ENCODE results near the gene KIF1B. TPM values are rescaled to one million over a fixed set of nuclear protein-coding genes. Genes with fewer than 3 reads are reported as not detected.

KIF1B gene
- total RNA-seq, 2 experiments from 2014 or later: 6.1 to 6.2 TPM

GRCh38 chr1:10295481-10296085, 85.2 kb downstream of the KIF1B start:
- Mint-ChIP-seq H3K36me3 (ENCODE audit: low read depth) (peaks cover 4% of the 10 kb centered on the region), H3K27me3 (ENCODE audit: low read depth) (no peaks in the 10 kb centered on the region), H3K9me3 (no peaks in the 10 kb centered on the region), H3K4me1 (ENCODE audit: low read depth) (no peaks in the 10 kb centered on the region), H3K27ac (no peak overlapping the region), H3K4me3 (no peak overlapping the region)
- CTCF ChIA-PET: no interaction called here
- intact Hi-C loops (cut with micrococcal nuclease): no loop called here
- no peak for DNase-seq

- H3K36me3 Mint-ChIP-seq (ENCODE audit: low read depth): peaks cover 11% of the 10 kb centered on the region
- no peak for DNase-seq
- intact Hi-C loops (cut with micrococcal nuclease): no loop called here
- no peaks in the 10 kb centered on the region for H3K4me1 Mint-ChIP-seq (ENCODE audit: low read depth)
- no peak overlapping the region for H3K27ac Mint-ChIP-seq
- CTCF ChIA-PET: no interaction called here
- H3K4me3 Mint-ChIP-seq: no peak overlapping the region
- H3K9me3 Mint-ChIP-seq: no peaks in the 10 kb centered on the region
- H3K27me3 Mint-ChIP-seq (ENCODE audit: low read depth): no peaks in the 10 kb centered on the region
These were observed 88.8 kb downstream of the KIF1B start for GRCh38 chr1:10299151-10299550.

GRCh38 chr1:10302416-10302815, 92.0 kb downstream of the KIF1B start:
- H3K4me3 Mint-ChIP-seq: no peak overlapping the region
- H3K9me3 Mint-ChIP-seq: no peaks in the 10 kb centered on the region
- peaks cover 9% of the 10 kb centered on the region for H3K36me3 Mint-ChIP-seq (ENCODE audit: low read depth)
- DNase-seq: no peak
- no peak overlapping the region for H3K27ac Mint-ChIP-seq
- CTCF ChIA-PET: no interaction called here
- no peaks in the 10 kb centered on the region for H3K4me1 Mint-ChIP-seq (ENCODE audit: low read depth)
- H3K27me3 Mint-ChIP-seq (ENCODE audit: low read depth): no peaks in the 10 kb centered on the region
- intact Hi-C loops (cut with micrococcal nuclease): no loop called here

GRCh38 chr1:10304295-10304694, 93.9 kb downstream of the KIF1B start:
- intact Hi-C loops (cut with micrococcal nuclease): no loop called here
- H3K9me3 Mint-ChIP-seq: no peaks in the 10 kb centered on the region
- DNase-seq: no peak
- H3K27me3 Mint-ChIP-seq (ENCODE audit: low read depth): no peaks in the 10 kb centered on the region
- H3K36me3 Mint-ChIP-seq (ENCODE audit: low read depth): peaks cover 9% of the 10 kb centered on the region
- CTCF ChIA-PET: interaction anchor here (0.6 to 1.5 kb wide), 2 partner anchors 94 to 1912 kb away, joined by 3 to 4 read pairs; partner anchors contain the start of gene KIF1B
- peaks cover 5% of the 10 kb centered on the region for H3K4me1 Mint-ChIP-seq (ENCODE audit: low read depth)
- no peak overlapping the region for H3K4me3 Mint-ChIP-seq
- no peak overlapping the region for H3K27ac Mint-ChIP-seq

- intact Hi-C loops (cut with micrococcal nuclease): no loop called here
- CTCF ChIA-PET: interaction anchor here (0.6 to 1.0 kb wide), 2 partner anchors 96 to 486 kb away, joined by 3 to 4 read pairs; partner anchors contain the start of gene KIF1B
- Mint-ChIP-seq H3K27me3 (ENCODE audit: low read depth) (no peaks in the 10 kb centered on the region), H3K27ac (no peak overlapping the region), H3K4me1 (ENCODE audit: low read depth) (peaks cover 5% of the 10 kb centered on the region), H3K9me3 (no peaks in the 10 kb centered on the region), H3K36me3 (ENCODE audit: low read depth) (peaks cover 9% of the 10 kb centered on the region), H3K4me3 (no peak overlapping the region)
- no peak for DNase-seq
These were observed 96.1 kb downstream of the KIF1B start for GRCh38 chr1:10306435-10306834.

- Mint-ChIP-seq H3K9me3 (no peaks in the 10 kb centered on the region), H3K4me1 (ENCODE audit: low read depth) (peaks cover 5% of the 10 kb centered on the region), H3K36me3 (ENCODE audit: low read depth) (peaks cover 11% of the 10 kb centered on the region), H3K27ac (no peak overlapping the region), H3K4me3 (no peak overlapping the region), H3K27me3 (ENCODE audit: low read depth) (no peaks in the 10 kb centered on the region)
- intact Hi-C loops (cut with micrococcal nuclease): no loop called here
- CTCF ChIA-PET: no interaction called here
- peak; percentile 28 for DNase-seq
These were observed 97.6 kb downstream of the KIF1B start for GRCh38 chr1:10308001-10308400.

- Mint-ChIP-seq H3K9me3 (no peaks in the 10 kb centered on the region), H3K4me3 (no peak overlapping the region), H3K36me3 (ENCODE audit: low read depth) (peaks cover 5% of the 10 kb centered on the region), H3K27ac (no peak overlapping the region), H3K27me3 (ENCODE audit: low read depth) (no peaks in the 10 kb centered on the region), H3K4me1 (ENCODE audit: low read depth) (peaks cover 5% of the 10 kb centered on the region)
- no peak for DNase-seq
- intact Hi-C loops (cut with micrococcal nuclease): no loop called here
- CTCF ChIA-PET: no interaction called here
These were observed 99.1 kb downstream of the KIF1B start for GRCh38 chr1:10309243-10310011.

- H3K27me3 Mint-ChIP-seq (ENCODE audit: low read depth): no peaks in the 10 kb centered on the region
- intact Hi-C loops (cut with micrococcal nuclease): no loop called here
- no peaks in the 10 kb centered on the region for H3K9me3 Mint-ChIP-seq
These were observed 106.4 kb downstream of the KIF1B start for GRCh38 chr1:10316752-10317151.

GRCh38 chr1:10319750-10320149, 109.4 kb downstream of the KIF1B start:
- Mint-ChIP-seq H3K27ac (no peak overlapping the region), H3K4me3 (no peak overlapping the region), H3K27me3 (ENCODE audit: low read depth) (no peaks in the 10 kb centered on the region), H3K9me3 (no peaks in the 10 kb centered on the region), H3K4me1 (ENCODE audit: low read depth) (no peaks in the 10 kb centered on the region), H3K36me3 (ENCODE audit: low read depth) (peaks cover 5% of the 10 kb centered on the region)
- CTCF ChIA-PET: no interaction called here
- intact Hi-C loops (cut with micrococcal nuclease): no loop called here
- DNase-seq: no peak

More at GRCh38 chr1:10316752-10317151, 106.4 kb downstream of the KIF1B start:
- CTCF ChIA-PET: interaction anchor here (0.6 kb wide), 1 partner anchor 236 kb away, joined by 4 read pairs; no protein-coding TSS in a partner anchor
- no peak for DNase-seq
- peaks cover 5% of the 10 kb centered on the region for H3K36me3 Mint-ChIP-seq (ENCODE audit: low read depth)
- H3K4me1 Mint-ChIP-seq (ENCODE audit: low read depth): no peaks in the 10 kb centered on the region
- no peak overlapping the region for H3K27ac Mint-ChIP-seq
- no peak overlapping the region for H3K4me3 Mint-ChIP-seq

- Mint-ChIP-seq H3K27ac (no peak overlapping the region), H3K27me3 (ENCODE audit: low read depth) (no peaks in the 10 kb centered on the region), H3K4me1 (ENCODE audit: low read depth) (no peaks in the 10 kb centered on the region), H3K36me3 (ENCODE audit: low read depth) (peaks cover 5% of the 10 kb centered on the region), H3K9me3 (no peaks in the 10 kb centered on the region), H3K4me3 (no peak overlapping the region)
- intact Hi-C loops (cut with micrococcal nuclease): no loop called here
- no peak for DNase-seq
- CTCF ChIA-PET: interaction anchor here (1.2 kb wide), 1 partner anchor 104 kb away, joined by 3 read pairs; no protein-coding TSS in a partner anchor
These were observed 110.0 kb downstream of the KIF1B start for GRCh38 chr1:10320336-10320735.

- Mint-ChIP-seq H3K36me3 (ENCODE audit: low read depth) (peaks cover 10% of the 10 kb centered on the region), H3K4me3 (no peak overlapping the region), H3K27me3 (ENCODE audit: low read depth) (no peaks in the 10 kb centered on the region), H3K4me1 (ENCODE audit: low read depth) (no peaks in the 10 kb centered on the region), H3K27ac (no peak overlapping the region), H3K9me3 (no peaks in the 10 kb centered on the region)
- CTCF ChIA-PET: no interaction called here
- intact Hi-C loops (cut with micrococcal nuclease): no loop called here
- no peak for DNase-seq
These were observed 112.5 kb downstream of the KIF1B start for GRCh38 chr1:10322821-10323220.

GRCh38 chr1:10324627-10325026, 114.3 kb downstream of the KIF1B start:
- Mint-ChIP-seq H3K4me3 (no peak overlapping the region), H3K27ac (no peak overlapping the region), H3K4me1 (ENCODE audit: low read depth) (no peaks in the 10 kb centered on the region), H3K27me3 (ENCODE audit: low read depth) (no peaks in the 10 kb centered on the region), H3K9me3 (no peaks in the 10 kb centered on the region), H3K36me3 (ENCODE audit: low read depth) (peaks cover 10% of the 10 kb centered on the region)
- DNase-seq: no peak
- intact Hi-C loops (cut with micrococcal nuclease): no loop called here
- CTCF ChIA-PET: no interaction called here

GRCh38 chr1:10325521-10325920, 115.2 kb downstream of the KIF1B start:
- intact Hi-C loops (cut with micrococcal nuclease): no loop called here

More at GRCh38 chr1:10325521-10325920, 115.2 kb downstream of the KIF1B start:
- Mint-ChIP-seq H3K4me1 (ENCODE audit: low read depth) (no peaks in the 10 kb centered on the region), H3K4me3 (no peak overlapping the region), H3K36me3 (ENCODE audit: low read depth) (peaks cover 10% of the 10 kb centered on the region), H3K27me3 (ENCODE audit: low read depth) (no peaks in the 10 kb centered on the region), H3K27ac (no peak overlapping the region), H3K9me3 (no peaks in the 10 kb centered on the region)
- no peak for DNase-seq
- CTCF ChIA-PET: interaction anchor here (0.6 kb wide), 1 partner anchor 187 kb away, joined by 3 read pairs; no protein-coding TSS in a partner anchor
